ENCODE data around the gene GMPR2. TPM values are rescaled to one million over a fixed set of nuclear protein-coding genes. Genes with fewer than 3 reads are reported as not detected.
A peak's percentile ranks its signal among the peaks of the same experiment; 100 is the strongest.

Gene GMPR2
- total RNA-seq, 1 donor from 2014 or later = 73.2 TPM

DNA sequence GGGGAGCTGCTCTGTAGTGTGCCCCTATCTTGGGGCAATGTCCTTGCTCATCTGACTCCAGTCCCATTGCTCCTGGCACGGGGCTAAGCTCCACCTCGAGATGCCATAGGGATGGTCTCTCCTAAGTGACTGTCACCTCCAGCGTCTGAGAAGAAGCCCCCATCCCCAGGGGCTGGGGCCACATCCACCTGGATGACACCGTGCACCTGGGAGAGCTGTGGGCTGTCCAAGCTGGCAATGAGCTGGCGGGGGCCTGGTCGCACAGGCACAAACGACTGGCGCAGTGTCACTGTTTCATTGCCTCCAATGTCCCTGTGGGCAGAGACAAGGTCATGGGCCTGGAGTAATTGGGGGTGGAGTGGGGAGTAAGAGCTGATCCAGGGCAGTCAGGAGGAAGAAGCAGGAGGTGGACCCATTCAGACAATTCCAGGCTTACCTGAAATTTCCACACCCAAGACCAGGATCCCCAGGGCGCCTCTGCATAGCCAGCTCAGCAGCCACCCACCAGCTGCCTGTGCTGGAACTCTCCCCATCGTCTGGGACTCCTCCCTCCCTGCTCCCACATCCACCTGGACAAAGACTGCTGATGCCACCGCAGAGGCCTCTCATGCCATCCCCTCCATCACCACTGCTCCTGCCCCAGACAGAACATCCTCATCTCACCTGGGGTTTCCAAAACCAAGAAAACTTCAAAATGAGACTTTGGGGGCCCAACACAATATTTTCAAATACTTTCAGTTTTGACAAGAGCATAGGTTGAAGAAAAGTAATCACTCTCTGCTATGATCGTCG is 16.7 kb downstream of the GMPR2 start:
- Histone ChIP-seq H3K36me3 (peaks cover 1% of the 10 kb centered on the region), H3K4me1 (no peaks in the 10 kb centered on the region), H3K9me3 (no peaks in the 10 kb centered on the region), H3K27ac (no peak overlapping the region), H3K4me3 (no peak overlapping the region), H3K27me3 (no peaks in the 10 kb centered on the region)
- intact Hi-C loops (cut with DNase I) = no loop called here
- TF ChIP-seq, protein P1, sequence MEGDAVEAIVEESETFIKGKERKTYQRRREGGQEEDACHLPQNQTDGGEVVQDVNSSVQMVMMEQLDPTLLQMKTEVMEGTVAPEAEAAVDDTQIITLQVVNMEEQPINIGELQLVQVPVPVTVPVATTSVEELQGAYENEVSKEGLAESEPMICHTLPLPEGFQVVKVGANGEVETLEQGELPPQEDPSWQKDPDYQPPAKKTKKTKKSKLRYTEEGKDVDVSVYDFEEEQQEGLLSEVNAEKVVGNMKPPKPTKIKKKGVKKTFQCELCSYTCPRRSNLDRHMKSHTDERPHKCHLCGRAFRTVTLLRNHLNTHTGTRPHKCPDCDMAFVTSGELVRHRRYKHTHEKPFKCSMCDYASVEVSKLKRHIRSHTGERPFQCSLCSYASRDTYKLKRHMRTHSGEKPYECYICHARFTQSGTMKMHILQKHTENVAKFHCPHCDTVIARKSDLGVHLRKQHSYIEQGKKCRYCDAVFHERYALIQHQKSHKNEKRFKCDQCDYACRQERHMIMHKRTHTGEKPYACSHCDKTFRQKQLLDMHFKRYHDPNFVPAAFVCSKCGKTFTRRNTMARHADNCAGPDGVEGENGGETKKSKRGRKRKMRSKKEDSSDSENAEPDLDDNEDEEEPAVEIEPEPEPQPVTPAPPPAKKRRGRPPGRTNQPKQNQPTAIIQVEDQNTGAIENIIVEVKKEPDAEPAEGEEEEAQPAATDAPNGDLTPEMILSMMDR (IDR thresholded peaks at IDR 0.05) = no peak
- DNase-seq (peak; percentile 51), ATAC-seq (no peak)

DNA sequence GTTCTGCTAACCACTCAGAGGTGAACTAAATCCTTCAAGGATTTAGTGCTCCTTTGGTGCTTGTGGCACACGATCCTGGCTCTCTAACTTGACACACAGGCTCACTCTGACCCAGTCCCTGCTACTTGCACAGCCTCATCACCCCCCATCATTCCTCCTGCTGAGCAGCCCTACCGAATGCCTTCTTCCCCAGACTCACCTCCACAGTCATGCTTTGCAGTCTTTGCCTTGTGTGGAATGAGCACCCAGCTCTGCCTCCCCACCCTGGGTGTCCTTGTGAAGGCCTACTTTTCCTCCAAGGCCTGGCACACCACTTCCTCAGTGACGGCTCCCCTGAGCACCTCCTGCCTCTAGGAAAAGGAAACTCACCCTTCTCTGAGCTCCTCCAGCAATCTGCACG is 17.6 kb downstream of the GMPR2 start:
- Histone ChIP-seq H3K36me3 (peaks cover 10% of the 10 kb centered on the region), H3K9me3 (no peaks in the 10 kb centered on the region), H3K27me3 (no peaks in the 10 kb centered on the region), H3K27ac (no peak overlapping the region), H3K4me3 (no peak overlapping the region), H3K4me1 (no peaks in the 10 kb centered on the region)
- peak; percentile 28 for DNase-seq
- TF ChIP-seq, protein P1 (IDR thresholded peaks at IDR 0.05) = no peak
- intact Hi-C loops (cut with DNase I) = no loop called here
- no peak for ATAC-seq

DNA sequence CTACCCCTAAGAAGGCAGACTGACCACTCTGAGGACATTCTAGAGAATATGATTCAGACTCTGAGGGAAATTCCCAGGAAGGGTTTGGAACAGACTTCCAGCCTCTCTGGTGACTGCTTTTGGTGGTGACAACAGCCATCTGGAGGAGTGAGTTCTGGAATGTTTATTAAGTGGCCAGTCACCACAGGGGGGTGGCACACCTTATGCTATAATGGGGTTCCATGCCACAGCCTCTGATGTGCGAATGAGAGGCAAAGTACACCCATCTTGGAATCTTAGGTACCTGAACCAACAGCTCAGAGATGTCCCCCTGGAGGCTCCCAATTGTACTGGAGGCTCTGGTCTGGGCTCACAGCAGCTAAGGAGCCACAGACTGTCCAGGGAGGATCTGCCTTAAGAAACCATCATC is 19.2 kb downstream of the GMPR2 start:
- TF ChIP-seq, protein P1 (IDR thresholded peaks at IDR 0.05) = no peak
- intact Hi-C loops (cut with DNase I) = no loop called here
- H3K9me3 ChIP-seq = no peaks in the 10 kb centered on the region
- peak; percentile 56 for ATAC-seq
- H3K36me3 ChIP-seq = peaks cover 10% of the 10 kb centered on the region
- peak; percentile 34 for DNase-seq
- H3K4me3 ChIP-seq = no peak overlapping the region
- no peaks in the 10 kb centered on the region for H3K27me3 ChIP-seq
- peak overlapping the region; percentile 18 for H3K27ac ChIP-seq
- no peaks in the 10 kb centered on the region for H3K4me1 ChIP-seq

DNA sequence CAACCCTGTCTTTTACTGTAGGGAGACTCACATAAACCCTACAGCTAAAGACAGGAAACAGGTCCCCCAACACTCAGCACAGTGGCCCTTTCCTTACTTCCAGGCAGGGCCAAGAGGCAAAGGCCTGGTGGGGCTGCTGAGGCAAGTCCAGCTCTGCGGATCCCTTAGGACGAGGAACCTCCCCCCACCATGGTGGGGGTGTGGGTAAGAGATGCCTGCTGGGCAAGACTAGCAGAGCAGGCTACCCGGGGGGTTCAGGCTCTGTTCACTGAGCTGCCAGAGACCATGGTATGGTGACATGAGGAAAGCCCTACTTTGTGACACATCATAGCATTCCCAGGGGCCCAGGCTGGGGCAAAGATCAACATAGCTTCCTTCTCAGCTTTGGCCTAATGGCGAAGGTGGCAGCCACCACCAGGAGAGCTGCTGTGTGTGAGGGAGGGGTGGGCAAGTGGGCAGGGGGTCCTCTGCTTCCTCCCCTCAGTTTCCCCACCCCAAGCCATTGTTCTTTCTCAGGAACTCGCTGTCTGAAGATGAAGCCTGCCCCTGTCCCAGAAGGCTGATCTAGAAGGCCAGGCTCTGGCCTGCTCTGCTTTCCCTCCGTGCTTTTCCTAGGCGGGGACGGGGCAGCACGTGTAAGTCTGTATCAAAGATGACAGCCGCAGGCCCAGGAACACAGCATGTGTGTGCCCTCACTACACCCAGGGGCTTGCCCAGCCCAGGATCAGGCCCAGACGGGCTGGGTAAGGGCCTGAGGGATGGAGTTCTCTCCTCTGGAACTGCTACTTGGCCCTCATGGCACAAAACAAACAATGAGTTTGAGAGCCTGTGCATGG is 19.8 kb downstream of the GMPR2 start:
- H3K27ac ChIP-seq = peak overlapping the region; percentile 18
- intact Hi-C loops (cut with DNase I) = no loop called here

DNA sequence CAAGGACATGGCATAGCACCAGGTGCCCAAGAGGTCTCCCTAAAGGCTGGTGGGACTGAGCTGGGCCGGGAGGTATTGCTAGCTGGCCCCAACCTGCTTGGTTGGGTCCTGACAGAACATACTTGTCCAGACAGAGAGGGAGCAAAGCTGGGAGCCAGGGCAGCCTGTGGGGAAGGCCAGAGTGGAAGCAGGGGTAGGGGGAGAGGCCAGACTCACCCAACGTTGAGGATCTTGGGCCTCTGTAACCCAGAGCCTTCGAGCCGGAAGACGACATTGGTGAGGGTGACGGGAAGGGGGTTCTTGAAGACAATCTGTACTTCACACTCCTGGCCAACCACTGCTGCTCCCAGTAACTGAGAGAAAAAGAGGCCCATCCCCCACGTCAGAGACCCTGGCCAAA is 21.2 kb downstream of the GMPR2 start:
- ATAC-seq = no peak
- Histone ChIP-seq H3K27ac (no peak overlapping the region), H3K4me1 (peaks cover 2% of the 10 kb centered on the region), H3K9me3 (no peaks in the 10 kb centered on the region), H3K36me3 (peaks cover 10% of the 10 kb centered on the region), H3K4me3 (no peak overlapping the region), H3K27me3 (no peaks in the 10 kb centered on the region)
- TF ChIP-seq, protein P1 (IDR thresholded peaks at IDR 0.05) = no peak
- DNase-seq = no peak
- intact Hi-C loops (cut with DNase I) = no loop called here

More for the DNA sequence above, 19.8 kb downstream of the GMPR2 start:
- H3K4me1 ChIP-seq = no peaks in the 10 kb centered on the region
- DNase-seq = peak; percentile 48
- H3K36me3 ChIP-seq = peaks cover 10% of the 10 kb centered on the region
- no peaks in the 10 kb centered on the region for H3K9me3 ChIP-seq
- no peak overlapping the region for H3K4me3 ChIP-seq
- H3K27me3 ChIP-seq = no peaks in the 10 kb centered on the region
- no peak for ATAC-seq
- TF ChIP-seq, protein P1 (IDR thresholded peaks at IDR 0.05) = no peak

Measured in upper lobe of right lung (tissue), 1 donor.